Measurements from ENCODE around the gene EPB41L3.

DNA sequence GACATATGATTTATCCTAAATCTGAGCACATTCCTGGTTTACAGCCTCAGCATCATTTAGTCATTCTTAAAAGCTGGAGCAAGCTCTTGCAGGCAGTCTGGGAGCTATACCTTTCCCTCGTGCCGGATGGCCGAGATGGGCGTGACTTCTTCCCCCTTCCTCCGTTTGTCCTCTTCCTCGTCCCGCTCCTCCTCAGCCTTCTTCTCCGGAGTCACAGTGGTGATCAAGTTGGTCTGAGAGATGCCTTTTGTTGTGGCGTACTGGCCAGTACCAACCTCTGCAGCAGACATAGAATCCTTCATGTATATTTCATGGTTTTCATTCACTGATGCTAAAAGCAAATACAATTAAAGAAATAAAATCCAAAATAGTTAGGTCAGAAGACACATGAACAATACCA lies 124.2 kb downstream of the EPB41L3 start:
- TF ChIP-seq, protein P1, sequence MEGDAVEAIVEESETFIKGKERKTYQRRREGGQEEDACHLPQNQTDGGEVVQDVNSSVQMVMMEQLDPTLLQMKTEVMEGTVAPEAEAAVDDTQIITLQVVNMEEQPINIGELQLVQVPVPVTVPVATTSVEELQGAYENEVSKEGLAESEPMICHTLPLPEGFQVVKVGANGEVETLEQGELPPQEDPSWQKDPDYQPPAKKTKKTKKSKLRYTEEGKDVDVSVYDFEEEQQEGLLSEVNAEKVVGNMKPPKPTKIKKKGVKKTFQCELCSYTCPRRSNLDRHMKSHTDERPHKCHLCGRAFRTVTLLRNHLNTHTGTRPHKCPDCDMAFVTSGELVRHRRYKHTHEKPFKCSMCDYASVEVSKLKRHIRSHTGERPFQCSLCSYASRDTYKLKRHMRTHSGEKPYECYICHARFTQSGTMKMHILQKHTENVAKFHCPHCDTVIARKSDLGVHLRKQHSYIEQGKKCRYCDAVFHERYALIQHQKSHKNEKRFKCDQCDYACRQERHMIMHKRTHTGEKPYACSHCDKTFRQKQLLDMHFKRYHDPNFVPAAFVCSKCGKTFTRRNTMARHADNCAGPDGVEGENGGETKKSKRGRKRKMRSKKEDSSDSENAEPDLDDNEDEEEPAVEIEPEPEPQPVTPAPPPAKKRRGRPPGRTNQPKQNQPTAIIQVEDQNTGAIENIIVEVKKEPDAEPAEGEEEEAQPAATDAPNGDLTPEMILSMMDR (IDR thresholded peaks at IDR 0.05) = no peak
- no peak for TF ChIP-seq POLR2AphosphoS5 (IDR thresholded peaks at IDR 0.05; ENCODE audit: low read depth, low read length)
- TF ChIP-seq TCF7L2 (IDR thresholded peaks at IDR 0.05; ENCODE audit: low read depth, low read length) = no peak
